Measurements from ENCODE around the gene VPS25.

VPS25 gene

GRCh38 chr17:42783062-42783790 is 10.0 kb downstream of the VPS25 start:
- peaks cover 24% of the 10 kb centered on the region for H3K36me3 ChIP-seq (ENCODE audit: insufficient read depth, low read length)
- H3K4me3 ChIP-seq (ENCODE audit: low read depth in 1 of 2, low read length in 2 of 2) = no peak overlapping the region
- no peak for TF ChIP-seq CTCF (IDR thresholded peaks at IDR 0.05; ENCODE audit: borderline replicate concordance, extremely low read depth, low read length, poor library complexity, severe bottlenecking)
- TF ChIP-seq EZH2 (IDR thresholded peaks at IDR 0.05; ENCODE audit: borderline replicate concordance, low read depth, low read length, severe bottlenecking) = no peak
- no peaks in the 10 kb centered on the region for H3K27me3 ChIP-seq (ENCODE audit: insufficient read depth, low read length, poor library complexity)
- H3K27ac ChIP-seq (ENCODE audit: low read length) = no peak overlapping the region
- no peak overlapping the region for H2AFZ ChIP-seq (ENCODE audit: low read depth, low read length)
- no peak overlapping the region for H3K4me2 ChIP-seq (ENCODE audit: insufficient read depth, low read length)
- no peaks in the 10 kb centered on the region for H4K20me1 ChIP-seq (ENCODE audit: insufficient read depth, low read length)
- H3K9me3 ChIP-seq (ENCODE audit: insufficient read depth, low read length, severe bottlenecking) = no peaks in the 10 kb centered on the region
- no peaks in the 10 kb centered on the region for H3K79me2 ChIP-seq (ENCODE audit: insufficient read depth, low read length)
- DNase-seq = no peak
- ATAC-seq (ENCODE audit: insufficient read depth, low read depth) = no peak
- H3K4me1 ChIP-seq (ENCODE audit: insufficient read depth, low read length) = no peaks in the 10 kb centered on the region
- no peak overlapping the region for H3K9ac ChIP-seq (ENCODE audit: low read depth, low read length)

- no peaks in the 10 kb centered on the region for H4K20me1 ChIP-seq (ENCODE audit: insufficient read depth, low read length)
- no peaks in the 10 kb centered on the region for H3K4me1 ChIP-seq (ENCODE audit: insufficient read depth, low read length)
- H2AFZ ChIP-seq (ENCODE audit: low read depth, low read length) = no peak overlapping the region
- H3K4me2 ChIP-seq (ENCODE audit: insufficient read depth, low read length) = no peak overlapping the region
- TF ChIP-seq EZH2 (IDR thresholded peaks at IDR 0.05; ENCODE audit: borderline replicate concordance, low read depth, low read length, severe bottlenecking) (no peak), CTCF (IDR thresholded peaks at IDR 0.05; ENCODE audit: borderline replicate concordance, extremely low read depth, low read length, poor library complexity, severe bottlenecking) (no peak)
- no peak overlapping the region for H3K27ac ChIP-seq (ENCODE audit: low read length)
- no peaks in the 10 kb centered on the region for H3K9me3 ChIP-seq (ENCODE audit: insufficient read depth, low read length, severe bottlenecking)
- H3K9ac ChIP-seq (ENCODE audit: low read depth, low read length) = no peak overlapping the region
- peaks cover 18% of the 10 kb centered on the region for H3K36me3 ChIP-seq (ENCODE audit: insufficient read depth, low read length)
- DNase-seq (no peak), ATAC-seq (ENCODE audit: insufficient read depth, low read depth) (no peak)
- H3K27me3 ChIP-seq (ENCODE audit: insufficient read depth, low read length, poor library complexity) = no peaks in the 10 kb centered on the region
- H3K79me2 ChIP-seq (ENCODE audit: insufficient read depth, low read length) = no peaks in the 10 kb centered on the region
- H3K4me3 ChIP-seq (ENCODE audit: low read depth in 1 of 2, low read length in 2 of 2) = no peak overlapping the region
Measured at GRCh38 chr17:42783791-42784138, 10.5 kb downstream of the VPS25 start.

GRCh38 chr17:42784409-42784808 is 11.2 kb downstream of the VPS25 start:
- Histone ChIP-seq H3K4me1 (ENCODE audit: insufficient read depth, low read length) (no peaks in the 10 kb centered on the region), H3K9ac (ENCODE audit: low read depth, low read length) (no peak overlapping the region), H3K27ac (ENCODE audit: low read length) (no peak overlapping the region), H3K79me2 (ENCODE audit: insufficient read depth, low read length) (no peaks in the 10 kb centered on the region), H3K4me2 (ENCODE audit: insufficient read depth, low read length) (no peak overlapping the region), H3K9me3 (ENCODE audit: insufficient read depth, low read length, severe bottlenecking) (no peaks in the 10 kb centered on the region), H3K4me3 (ENCODE audit: low read depth in 1 of 2, low read length in 2 of 2) (no peak overlapping the region), H2AFZ (ENCODE audit: low read depth, low read length) (no peak overlapping the region), H3K36me3 (ENCODE audit: insufficient read depth, low read length) (peaks cover 12% of the 10 kb centered on the region), H3K27me3 (ENCODE audit: insufficient read depth, low read length, poor library complexity) (no peaks in the 10 kb centered on the region), H4K20me1 (ENCODE audit: insufficient read depth, low read length) (no peaks in the 10 kb centered on the region)
- no peak for TF ChIP-seq EZH2 (IDR thresholded peaks at IDR 0.05; ENCODE audit: borderline replicate concordance, low read depth, low read length, severe bottlenecking)
- no peak for TF ChIP-seq CTCF (IDR thresholded peaks at IDR 0.05; ENCODE audit: borderline replicate concordance, extremely low read depth, low read length, poor library complexity, severe bottlenecking)
- DNase-seq = no peak
- ATAC-seq (ENCODE audit: insufficient read depth, low read depth) = no peak

Measured in DND-41 (cell line).